ENCODE results near the gene RHBG.

Gene RHBG

GRCh38 chr1:156423422-156424352, 54.7 kb downstream of the RHBG start:
- no peak overlapping the region for H3K27ac Mint-ChIP-seq
- H3K9me3 Mint-ChIP-seq, result no peaks in the 10 kb centered on the region
- CTCF ChIA-PET, result interaction anchor here (0.7 to 2.2 kb wide), 5 partner anchors 14 to 38 kb away, joined by 3 to 17 read pairs (median 5); no protein-coding TSS in a partner anchor
- H3K4me1 Mint-ChIP-seq, result peaks cover 17% of the 10 kb centered on the region
- peaks cover 96% of the 10 kb centered on the region for H3K27me3 Mint-ChIP-seq
- no peak for DNase-seq
- no peaks in the 10 kb centered on the region for H3K36me3 Mint-ChIP-seq
- H3K4me3 Mint-ChIP-seq, result no peak overlapping the region

GRCh38 chr1:156424806-156425432, 55.9 kb downstream of the RHBG start:
- Mint-ChIP-seq H3K4me3 (no peak overlapping the region), H3K9me3 (no peaks in the 10 kb centered on the region)
- CTCF ChIA-PET, result interaction anchor here (1.5 to 2.2 kb wide), 2 partner anchors 21 to 39 kb away, joined by 6 to 10 read pairs; no protein-coding TSS in a partner anchor

GRCh38 chr1:156425943-156426342, 56.9 kb downstream of the RHBG start:
- no peak for DNase-seq
- Mint-ChIP-seq H3K4me1 (peaks cover 9% of the 10 kb centered on the region), H3K4me3 (no peak overlapping the region), H3K27ac (no peak overlapping the region), H3K9me3 (no peaks in the 10 kb centered on the region), H3K36me3 (no peaks in the 10 kb centered on the region), H3K27me3 (peaks cover 96% of the 10 kb centered on the region)
- CTCF ChIA-PET, result interaction anchor here (1.5 kb wide), 1 partner anchor 40 kb away, joined by 6 read pairs; no protein-coding TSS in a partner anchor

More at GRCh38 chr1:156424806-156425432, 55.9 kb downstream of the RHBG start:
- peaks cover 17% of the 10 kb centered on the region for H3K4me1 Mint-ChIP-seq
- H3K27me3 Mint-ChIP-seq, result peaks cover 96% of the 10 kb centered on the region
- no peaks in the 10 kb centered on the region for H3K36me3 Mint-ChIP-seq
- DNase-seq, result no peak
- no peak overlapping the region for H3K27ac Mint-ChIP-seq

- no peaks in the 10 kb centered on the region for H3K9me3 Mint-ChIP-seq
- peaks cover 96% of the 10 kb centered on the region for H3K27me3 Mint-ChIP-seq
- no peak for DNase-seq
- H3K4me1 Mint-ChIP-seq, result no peaks in the 10 kb centered on the region
- H3K27ac Mint-ChIP-seq, result no peak overlapping the region
- H3K36me3 Mint-ChIP-seq, result no peaks in the 10 kb centered on the region
- CTCF ChIA-PET, result interaction anchor here (0.7 to 1.6 kb wide), 2 partner anchors 14 to 42 kb away, joined by 3 to 7 read pairs; no protein-coding TSS in a partner anchor
- H3K4me3 Mint-ChIP-seq, result no peak overlapping the region
These were observed 58.9 kb downstream of the RHBG start for GRCh38 chr1:156427957-156428356.

- peaks cover 96% of the 10 kb centered on the region for H3K27me3 Mint-ChIP-seq
These were observed 59.8 kb downstream of the RHBG start for GRCh38 chr1:156428746-156429288.

GRCh38 chr1:156429313-156430060, 60.5 kb downstream of the RHBG start:
- no peak overlapping the region for H3K4me3 Mint-ChIP-seq
- peaks cover 96% of the 10 kb centered on the region for H3K27me3 Mint-ChIP-seq
- DNase-seq, result no peak
- no peaks in the 10 kb centered on the region for H3K36me3 Mint-ChIP-seq
- CTCF ChIA-PET, result interaction anchor here (1.1 to 6.0 kb wide), 3 partner anchors 16 to 44 kb away, joined by 3 to 42 read pairs (median 4); no protein-coding TSS in a partner anchor
- H3K4me1 Mint-ChIP-seq, result no peaks in the 10 kb centered on the region
- H3K9me3 Mint-ChIP-seq, result no peaks in the 10 kb centered on the region
- no peak overlapping the region for H3K27ac Mint-ChIP-seq

More at GRCh38 chr1:156428746-156429288, 59.8 kb downstream of the RHBG start:
- H3K36me3 Mint-ChIP-seq, result no peaks in the 10 kb centered on the region
- no peak overlapping the region for H3K27ac Mint-ChIP-seq
- CTCF ChIA-PET, result interaction anchor here (0.6 to 1.1 kb wide), 2 partner anchors 17 to 97 kb away, joined by 3 to 4 read pairs; no protein-coding TSS in a partner anchor
- H3K4me1 Mint-ChIP-seq, result no peaks in the 10 kb centered on the region
- DNase-seq, result no peak
- no peak overlapping the region for H3K4me3 Mint-ChIP-seq
- no peaks in the 10 kb centered on the region for H3K9me3 Mint-ChIP-seq

GRCh38 chr1:156430303-156430702, 61.3 kb downstream of the RHBG start:
- Mint-ChIP-seq H3K4me3 (no peak overlapping the region), H3K9me3 (no peaks in the 10 kb centered on the region), H3K4me1 (peaks cover 3% of the 10 kb centered on the region), H3K36me3 (no peaks in the 10 kb centered on the region), H3K27ac (no peak overlapping the region), H3K27me3 (peaks cover 96% of the 10 kb centered on the region)
- CTCF ChIA-PET, result interaction anchor here (1.6 to 6.0 kb wide), 2 partner anchors 16 to 45 kb away, joined by 3 to 42 read pairs; no protein-coding TSS in a partner anchor
- no peak for DNase-seq

- Mint-ChIP-seq H3K27me3 (peaks cover 99% of the 10 kb centered on the region), H3K4me3 (no peak overlapping the region), H3K36me3 (peaks cover 2% of the 10 kb centered on the region), H3K27ac (no peak overlapping the region), H3K9me3 (no peaks in the 10 kb centered on the region), H3K4me1 (peaks cover 6% of the 10 kb centered on the region)
- no peak for DNase-seq
- CTCF ChIA-PET, result interaction anchor here (1.1 to 6.0 kb wide), 4 partner anchors 11 to 45 kb away, joined by 3 to 42 read pairs (median 9); no protein-coding TSS in a partner anchor
These were observed 61.9 kb downstream of the RHBG start for GRCh38 chr1:156430866-156431265.

GRCh38 chr1:156431366-156431765, 62.4 kb downstream of the RHBG start:
- Mint-ChIP-seq H3K27me3 (peaks cover 99% of the 10 kb centered on the region), H3K9me3 (no peaks in the 10 kb centered on the region), H3K36me3 (peaks cover 2% of the 10 kb centered on the region), H3K4me1 (peaks cover 6% of the 10 kb centered on the region), H3K27ac (no peak overlapping the region), H3K4me3 (no peak overlapping the region)
- no peak for DNase-seq
- CTCF ChIA-PET, result interaction anchor here (1.1 to 6.0 kb wide), 3 partner anchors 11 to 46 kb away, joined by 3 to 42 read pairs (median 15); no protein-coding TSS in a partner anchor

- Mint-ChIP-seq H3K27ac (no peak overlapping the region), H3K27me3 (peaks cover 99% of the 10 kb centered on the region), H3K4me1 (peaks cover 11% of the 10 kb centered on the region), H3K4me3 (no peak overlapping the region), H3K36me3 (peaks cover 2% of the 10 kb centered on the region), H3K9me3 (no peaks in the 10 kb centered on the region)
- CTCF ChIA-PET, result interaction anchor here (1.1 to 6.0 kb wide), 5 partner anchors 10 to 76 kb away, joined by 3 to 42 read pairs (median 4); no protein-coding TSS in a partner anchor
- no peak for DNase-seq
These were observed 63.0 kb downstream of the RHBG start for GRCh38 chr1:156431769-156432668.

GRCh38 chr1:156432669-156433018, 63.6 kb downstream of the RHBG start:
- Mint-ChIP-seq H3K27ac (no peak overlapping the region), H3K9me3 (no peaks in the 10 kb centered on the region), H3K4me3 (no peak overlapping the region), H3K27me3 (peaks cover 100% of the 10 kb centered on the region), H3K36me3 (peaks cover 2% of the 10 kb centered on the region), H3K4me1 (peaks cover 15% of the 10 kb centered on the region)
- DNase-seq, result no peak
- CTCF ChIA-PET, result interaction anchor here (1.1 to 6.0 kb wide), 4 partner anchors 9 to 76 kb away, joined by 3 to 42 read pairs (median 10); no protein-coding TSS in a partner anchor

- CTCF ChIA-PET, result interaction anchor here (1.1 to 6.0 kb wide), 4 partner anchors 9 to 77 kb away, joined by 3 to 42 read pairs (median 10); no protein-coding TSS in a partner anchor
- Mint-ChIP-seq H3K4me1 (peaks cover 17% of the 10 kb centered on the region), H3K9me3 (no peaks in the 10 kb centered on the region), H3K36me3 (peaks cover 2% of the 10 kb centered on the region), H3K27ac (no peak overlapping the region), H3K4me3 (no peak overlapping the region), H3K27me3 (peaks cover 100% of the 10 kb centered on the region)
- no peak for DNase-seq
These were observed 64.0 kb downstream of the RHBG start for GRCh38 chr1:156433032-156433431.

Measured in activated naive CD4-positive, alpha-beta T cell treated with anti-CD3 and anti-CD28 coated beads, Interleukin-2, amount 10 ng/mL, durations not matched to agents 7 days and 5 days (primary cell).